Measurements from ENCODE around the gene MAGOH. TPM values are rescaled to one million over a fixed set of nuclear protein-coding genes. Genes with fewer than 3 reads are reported as not detected.
"Not testable (repeated sequence)": the region's sequence is repeated elsewhere in the genome, so short reads cannot be mapped to it uniquely, and the experiment has no call there.

Gene MAGOH
- polyA plus RNA-seq, 2 donors, result 77.0 to 117 TPM

GRCh38 chr1:53196485-53197290 lies 41.6 kb downstream of the MAGOH start, which contains the start of gene CPT2:
Gene CPT2 (plus strand): TSS chr1:53196824. CDS start chr1:53196944, 120 bp downstream.
- 1% methylated on average over 57 of the region's 57 CpGs for whole genome bisulfite sequencing, 2 donors
- peaks cover 0 to 4% of the 10 kb centered on the region in 2 donors for H3K4me1 ChIP-seq (ENCODE audit: control insufficient read depth in 2 of 2, insufficient read depth in 2 of 2, low read length in 1 of 2)

GRCh38 chr1:53196017-53196484 lies 42.3 kb downstream of the MAGOH start:
- no peaks in the 10 kb centered on the region for H3K27me3 ChIP-seq (ENCODE audit: control insufficient read depth in 1 of 2, insufficient read depth in 2 of 2, low read length in 2 of 2)
- peaks cover 0 to 4% of the 10 kb centered on the region in 2 donors for H3K4me1 ChIP-seq (ENCODE audit: control insufficient read depth in 2 of 2, insufficient read depth in 2 of 2, low read length in 1 of 2)
- no peaks in the 10 kb centered on the region for H3K9me3 ChIP-seq (ENCODE audit: control insufficient read depth in 2 of 2, insufficient read depth in 1 of 2, low read depth in 1 of 2, low read length in 1 of 2)
- peak overlapping the region in 1 of 2 donors; percentile 96 for H3K4me3 ChIP-seq (ENCODE audit: low read depth in 1 of 2, low read length in 2 of 2)
- WGBS, 2 donors, result 31 to 33% methylated on average over 9 of the region's 9 CpGs
- H3K36me3 ChIP-seq (ENCODE audit: control insufficient read depth in 2 of 2, insufficient read depth in 2 of 2, low read length in 1 of 2), result no peaks in the 10 kb centered on the region
- peak overlapping the region; percentile 40 to 76 for H3K27ac ChIP-seq (ENCODE audit: low read depth in 2 of 2, low read length in 1 of 2)

More at GRCh38 chr1:53196485-53197290, 41.6 kb downstream of the MAGOH start, which contains the start of gene CPT2:
- H3K27me3 ChIP-seq (ENCODE audit: control insufficient read depth in 1 of 2, insufficient read depth in 2 of 2, low read length in 2 of 2), result no peaks in the 10 kb centered on the region
- H3K9me3 ChIP-seq (ENCODE audit: control insufficient read depth in 2 of 2, insufficient read depth in 1 of 2, low read depth in 1 of 2, low read length in 1 of 2), result no peaks in the 10 kb centered on the region
- H3K4me3 ChIP-seq (ENCODE audit: low read depth in 1 of 2, low read length in 2 of 2), result peak within 1 kb of the TSS; percentile 74 to 96
- peak within 1 kb of the TSS; percentile 96 to 98 for H3K27ac ChIP-seq (ENCODE audit: low read depth in 2 of 2, low read length in 1 of 2)
- H3K36me3 ChIP-seq (ENCODE audit: control insufficient read depth in 2 of 2, insufficient read depth in 2 of 2, low read length in 1 of 2), result no peaks in the 10 kb centered on the region

DNA sequence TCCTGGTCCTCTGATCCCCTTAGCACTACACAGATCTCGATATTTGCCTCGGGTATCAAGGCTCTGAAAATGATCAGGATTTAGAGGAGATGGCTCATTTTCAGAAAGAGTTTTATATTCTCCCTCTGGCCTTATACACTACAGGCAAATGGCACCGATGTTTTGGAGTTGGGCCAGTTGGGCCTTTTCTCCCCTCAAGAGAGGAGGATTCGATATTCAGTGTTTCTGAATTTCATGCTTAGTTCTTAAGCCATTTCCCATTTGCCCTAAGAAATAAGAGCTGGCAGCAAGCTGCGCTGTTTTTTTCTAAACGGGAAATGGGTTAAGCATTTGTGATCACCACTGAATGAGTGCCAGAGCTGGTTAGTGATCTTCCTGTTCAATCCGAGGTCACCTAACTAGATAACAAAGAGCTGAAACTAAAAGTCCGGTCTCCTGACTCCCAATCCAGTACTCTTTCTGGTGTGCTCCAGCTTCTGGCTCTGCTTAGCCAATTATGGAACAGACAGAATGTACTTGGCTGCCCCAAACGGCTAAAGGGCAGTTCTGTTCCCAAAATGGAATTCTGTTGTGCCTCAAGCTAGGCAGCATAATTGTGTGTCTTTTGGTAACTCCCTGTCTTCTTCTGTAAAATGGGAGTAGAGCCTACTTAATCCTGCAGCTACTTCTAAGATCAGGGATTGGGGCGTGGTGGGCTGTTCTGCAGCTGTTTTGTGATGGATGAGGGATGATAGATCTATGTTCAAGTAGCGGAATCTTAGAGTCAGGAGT lies 42.9 kb downstream of the MAGOH start:
- peaks cover 0 to 4% of the 10 kb centered on the region in 2 donors for H3K4me1 ChIP-seq (ENCODE audit: control insufficient read depth in 2 of 2, insufficient read depth in 2 of 2, low read length in 1 of 2)
- no peak overlapping the region for H3K4me3 ChIP-seq (ENCODE audit: low read depth in 1 of 2, low read length in 2 of 2)
- 73 to 78% methylated on average over 11 of the region's 11 CpGs for WGBS, 2 donors

DNA sequence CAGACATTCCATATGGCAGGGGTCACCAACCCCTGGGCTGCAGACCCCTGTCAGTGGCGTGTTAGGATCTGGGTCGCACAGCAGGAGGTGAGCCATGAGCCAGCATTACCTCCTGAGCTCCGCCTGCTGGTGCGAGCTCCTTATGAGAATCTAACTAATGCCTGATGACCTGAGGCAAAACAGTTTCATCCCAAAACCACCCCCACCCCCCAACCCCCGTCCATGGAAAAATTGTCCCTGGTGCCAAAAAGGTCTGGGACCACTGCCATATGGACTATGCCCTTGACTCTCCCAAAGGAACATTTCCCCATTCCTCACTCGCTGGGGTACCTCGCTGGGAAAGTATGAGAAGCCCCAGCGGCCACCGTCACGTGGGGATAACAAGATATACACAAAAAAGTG lies 48.1 kb downstream of the MAGOH start:
- 65 to 77% methylated on average over 10 of the region's 10 CpGs for WGBS, 2 donors
- Histone ChIP-seq H3K36me3 (ENCODE audit: control insufficient read depth in 2 of 2, insufficient read depth in 2 of 2, low read length in 1 of 2) (no peaks in the 10 kb centered on the region), H3K4me3 (ENCODE audit: low read depth in 1 of 2, low read length in 2 of 2) (no peak overlapping the region), H3K27ac (ENCODE audit: low read depth in 2 of 2, low read length in 1 of 2) (no peak overlapping the region), H3K4me1 (ENCODE audit: control insufficient read depth in 2 of 2, insufficient read depth in 2 of 2, low read length in 1 of 2) (no peaks in the 10 kb centered on the region), H3K27me3 (ENCODE audit: control insufficient read depth in 1 of 2, insufficient read depth in 2 of 2, low read length in 2 of 2) (no peaks in the 10 kb centered on the region), H3K9me3 (ENCODE audit: control insufficient read depth in 2 of 2, insufficient read depth in 1 of 2, low read depth in 1 of 2, low read length in 1 of 2) (no peaks in the 10 kb centered on the region)

More for the DNA sequence above, 42.9 kb downstream of the MAGOH start:
- Histone ChIP-seq H3K27me3 (ENCODE audit: control insufficient read depth in 1 of 2, insufficient read depth in 2 of 2, low read length in 2 of 2) (no peaks in the 10 kb centered on the region), H3K9me3 (ENCODE audit: control insufficient read depth in 2 of 2, insufficient read depth in 1 of 2, low read depth in 1 of 2, low read length in 1 of 2) (no peaks in the 10 kb centered on the region), H3K27ac (ENCODE audit: low read depth in 2 of 2, low read length in 1 of 2) (peak overlapping the region; percentile 40 to 76), H3K36me3 (ENCODE audit: control insufficient read depth in 2 of 2, insufficient read depth in 2 of 2, low read length in 1 of 2) (no peaks in the 10 kb centered on the region)

DNA sequence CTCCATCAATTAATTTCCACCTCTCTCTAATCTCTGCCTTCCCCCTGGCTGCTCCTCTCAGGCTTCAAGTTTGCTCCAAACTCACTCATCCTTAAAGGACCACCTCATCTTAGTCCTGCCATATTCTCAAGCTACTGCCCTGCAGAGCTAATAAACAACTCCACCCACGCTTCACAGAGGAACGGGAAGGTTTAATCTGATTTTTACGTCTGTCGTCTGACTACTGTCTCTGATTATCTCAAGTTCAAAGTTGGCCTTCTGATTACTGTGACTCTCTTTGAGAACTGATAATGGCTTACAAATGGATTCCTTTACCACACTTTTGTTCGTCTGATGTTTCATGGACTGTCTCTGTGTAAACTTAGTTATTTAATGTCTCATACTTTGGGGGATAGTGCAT lies 49.3 kb downstream of the MAGOH start:
- 62 to 71% methylated on average over 5 of the region's 5 CpGs for WGBS, 2 donors
- H3K27ac ChIP-seq (ENCODE audit: low read depth in 2 of 2, low read length in 1 of 2), result no peak overlapping the region

DNA sequence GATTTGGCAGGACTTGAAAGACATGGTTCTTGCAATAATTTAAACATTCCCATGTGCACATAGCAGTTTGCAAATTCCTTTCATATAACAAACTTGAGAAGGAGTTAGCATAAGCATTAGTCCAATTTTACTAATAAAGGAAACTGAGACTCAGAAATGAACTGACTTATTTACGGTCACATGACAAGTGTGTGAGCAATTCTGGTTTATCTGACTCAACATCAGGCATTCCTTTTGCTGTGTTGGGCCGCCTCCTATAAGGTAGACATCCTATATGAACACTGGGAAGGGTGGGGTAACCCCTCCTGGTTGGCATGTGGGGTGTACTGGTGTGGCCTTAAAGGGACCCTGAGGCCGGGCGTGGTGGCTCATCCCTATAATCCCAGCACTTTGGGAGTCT lies 50.2 kb downstream of the MAGOH start:
- Histone ChIP-seq H3K27me3 (ENCODE audit: control insufficient read depth in 1 of 2, insufficient read depth in 2 of 2, low read length in 2 of 2) (no peaks in the 10 kb centered on the region), H3K4me1 (ENCODE audit: control insufficient read depth in 2 of 2, insufficient read depth in 2 of 2, low read length in 1 of 2) (no peaks in the 10 kb centered on the region), H3K27ac (ENCODE audit: low read depth in 2 of 2, low read length in 1 of 2) (no peak overlapping the region), H3K4me3 (ENCODE audit: low read depth in 1 of 2, low read length in 2 of 2) (no peak overlapping the region), H3K36me3 (ENCODE audit: control insufficient read depth in 2 of 2, insufficient read depth in 2 of 2, low read length in 1 of 2) (no peaks in the 10 kb centered on the region), H3K9me3 (ENCODE audit: control insufficient read depth in 2 of 2, insufficient read depth in 1 of 2, low read depth in 1 of 2, low read length in 1 of 2) (no peaks in the 10 kb centered on the region)
- WGBS, 2 donors, result 81 to 83% methylated on average over 4 of the region's 4 CpGs

More for the DNA sequence above, 49.3 kb downstream of the MAGOH start:
- Histone ChIP-seq H3K9me3 (ENCODE audit: control insufficient read depth in 2 of 2, insufficient read depth in 1 of 2, low read depth in 1 of 2, low read length in 1 of 2) (no peaks in the 10 kb centered on the region), H3K4me1 (ENCODE audit: control insufficient read depth in 2 of 2, insufficient read depth in 2 of 2, low read length in 1 of 2) (no peaks in the 10 kb centered on the region), H3K36me3 (ENCODE audit: control insufficient read depth in 2 of 2, insufficient read depth in 2 of 2, low read length in 1 of 2) (no peaks in the 10 kb centered on the region), H3K4me3 (ENCODE audit: low read depth in 1 of 2, low read length in 2 of 2) (no peak overlapping the region), H3K27me3 (ENCODE audit: control insufficient read depth in 1 of 2, insufficient read depth in 2 of 2, low read length in 2 of 2) (no peaks in the 10 kb centered on the region)

GRCh38 chr1:53187401-53187800 lies 50.9 kb downstream of the MAGOH start:
- Histone ChIP-seq H3K4me3 (ENCODE audit: low read depth in 1 of 2, low read length in 2 of 2) (no peak overlapping the region), H3K27me3 (ENCODE audit: control insufficient read depth in 1 of 2, insufficient read depth in 2 of 2, low read length in 2 of 2) (no peaks in the 10 kb centered on the region), H3K27ac (ENCODE audit: low read depth in 2 of 2, low read length in 1 of 2) (no peak overlapping the region), H3K9me3 (ENCODE audit: control insufficient read depth in 2 of 2, insufficient read depth in 1 of 2, low read depth in 1 of 2, low read length in 1 of 2) (no peaks in the 10 kb centered on the region), H3K36me3 (ENCODE audit: control insufficient read depth in 2 of 2, insufficient read depth in 2 of 2, low read length in 1 of 2) (no peaks in the 10 kb centered on the region), H3K4me1 (ENCODE audit: control insufficient read depth in 2 of 2, insufficient read depth in 2 of 2, low read length in 1 of 2) (no peaks in the 10 kb centered on the region)
- 80% methylated on average over 1 of the region's 1 CpG for WGBS, 2 donors

DNA sequence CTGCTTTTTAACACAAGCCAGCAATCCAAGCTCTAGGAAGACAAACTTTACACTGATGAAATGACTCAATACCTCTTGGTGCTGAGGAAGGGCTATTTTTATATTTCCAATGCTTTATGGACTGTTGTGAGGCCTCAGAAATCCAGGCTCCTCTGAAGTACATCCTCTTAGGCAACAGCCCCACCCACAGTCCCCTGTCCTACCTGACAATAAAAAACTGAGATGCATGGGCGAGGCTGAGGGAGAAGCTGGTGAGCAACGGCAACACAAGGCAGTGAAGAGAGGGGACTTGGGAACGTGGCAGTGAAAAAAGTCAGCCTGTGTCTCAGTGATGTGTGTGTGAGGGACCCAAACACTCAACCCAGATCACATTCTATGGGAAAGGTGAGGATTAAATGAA lies 51.8 kb downstream of the MAGOH start:
- H3K4me3 ChIP-seq (ENCODE audit: low read depth in 1 of 2, low read length in 2 of 2), result no peak overlapping the region
- no peaks in the 10 kb centered on the region for H3K36me3 ChIP-seq (ENCODE audit: control insufficient read depth in 2 of 2, insufficient read depth in 2 of 2, low read length in 1 of 2)
- no peak overlapping the region for H3K27ac ChIP-seq (ENCODE audit: low read depth in 2 of 2, low read length in 1 of 2)
- no peaks in the 10 kb centered on the region for H3K4me1 ChIP-seq (ENCODE audit: control insufficient read depth in 2 of 2, insufficient read depth in 2 of 2, low read length in 1 of 2)
- WGBS, 2 donors, result 77 to 79% methylated on average over 3 of the region's 3 CpGs
- H3K9me3 ChIP-seq (ENCODE audit: control insufficient read depth in 2 of 2, insufficient read depth in 1 of 2, low read depth in 1 of 2, low read length in 1 of 2), result no peaks in the 10 kb centered on the region
- H3K27me3 ChIP-seq (ENCODE audit: control insufficient read depth in 1 of 2, insufficient read depth in 2 of 2, low read length in 2 of 2), result no peaks in the 10 kb centered on the region

DNA sequence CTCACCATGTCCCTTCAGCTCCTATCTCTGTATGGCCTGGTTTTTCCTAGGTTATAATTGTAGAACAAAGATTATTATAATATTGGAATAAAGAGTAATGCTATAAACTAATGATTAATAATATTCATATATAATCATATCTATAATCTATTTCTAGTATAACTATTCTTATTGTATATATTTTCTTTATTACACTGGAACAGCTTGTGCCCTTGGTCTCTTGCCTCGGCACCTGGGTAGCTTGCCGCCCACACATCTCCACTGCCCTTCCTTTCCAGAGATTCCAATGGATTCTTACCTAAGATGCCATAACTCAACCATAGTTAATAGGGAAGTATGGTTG lies 52.4 kb downstream of the MAGOH start:
- 72 to 82% methylated on average over 2 of the region's 2 CpGs for WGBS, 2 donors
- not testable (repeated sequence) for H3K9me3 ChIP-seq (ENCODE audit: control insufficient read depth in 2 of 2, insufficient read depth in 1 of 2, low read depth in 1 of 2, low read length in 1 of 2); H3K36me3 ChIP-seq (ENCODE audit: control insufficient read depth in 2 of 2, insufficient read depth in 2 of 2, low read length in 1 of 2); H3K27me3 ChIP-seq (ENCODE audit: control insufficient read depth in 1 of 2, insufficient read depth in 2 of 2, low read length in 2 of 2); H3K4me3 ChIP-seq (ENCODE audit: low read depth in 1 of 2, low read length in 2 of 2); H3K27ac ChIP-seq (ENCODE audit: low read depth in 2 of 2, low read length in 1 of 2); H3K4me1 ChIP-seq (ENCODE audit: control insufficient read depth in 2 of 2, insufficient read depth in 2 of 2, low read length in 1 of 2)
